Neural cell (in vitro differentiated cells): Measurements from ENCODE around the gene DCUN1D2. TPM values are rescaled to one million over a fixed set of nuclear protein-coding genes. Genes with fewer than 3 reads are reported as not detected.

ENCODE experiments used
- H2AFZ ChIP-seq: fragments of 200-600, 300-800 bp; sonication (generic), shearing (Covaris generic); 2 replicates; pipeline ENCODE4 v1.6.0; 2014; ENCODE audit warnings: low read depth, mild to moderate bottlenecking, antibody characterized with exemption, low read length, moderate library complexity
- H3F3A ChIP-seq: fragments of 200-600 bp; shearing (Covaris generic); 2 replicates; pipeline ENCODE4 v1.6.1; 2016; ENCODE audit warnings: mild to moderate bottlenecking, moderate library complexity, mixed read lengths, antibody characterized with exemption, low read length; ENCODE audit not compliant: insufficient read depth, poor library complexity, severe bottlenecking
- H3K27ac ChIP-seq: fragments of 200-600, 300-800 bp; sonication (generic), shearing (Covaris generic); 2 replicates; pipeline ENCODE4 v1.5.1; 2014; ENCODE audit warnings: mild to moderate bottlenecking, low read length, moderate library complexity
- H3K27me3 ChIP-seq: fragments of 300-800, 200-600 bp; sonication (generic), shearing (Covaris generic); 2 replicates; pipeline ENCODE4 v1.6.0; 2014; ENCODE audit warnings: mild to moderate bottlenecking, low read depth, low read length, moderate library complexity; ENCODE audit not compliant: insufficient read depth
- H3K36me3 ChIP-seq: fragments of 300-800, 200-600 bp; sonication (generic), shearing (Covaris generic); 2 replicates; pipeline ENCODE4 v1.5.1; 2014; ENCODE audit warnings: mild to moderate bottlenecking, antibody characterized with exemption, low read length, moderate library complexity; ENCODE audit not compliant: insufficient read depth
- H3K4me2 ChIP-seq: fragments of 300-800, 200-600 bp; sonication (generic), shearing (Covaris generic); 2 replicates; pipeline ENCODE4 v1.6.0; 2014; ENCODE audit warnings: mild to moderate bottlenecking, low read length
- H3K4me3 ChIP-seq: fragments of 300-800, 200-600 bp; sonication (generic), shearing (Covaris generic); 2 replicates; pipeline ENCODE4 v1.5.1; 2014; ENCODE audit warnings: mild to moderate bottlenecking, low read length, moderate library complexity
- H3K79me2 ChIP-seq: fragments of 200-600 bp; shearing (Covaris generic); replicated peaks from 2 replicates; pipeline ENCODE4 v1.6.0; 2014; ENCODE audit warnings: mild to moderate bottlenecking, low read length, moderate library complexity; ENCODE audit not compliant: insufficient read depth
- H3K9ac ChIP-seq: fragments of 300-800, 200-600 bp; sonication (generic), shearing (Covaris generic); 2 replicates; pipeline ENCODE4 v1.6.1; 2016; ENCODE audit warnings: mild to moderate bottlenecking, low read length, mixed read lengths
- H3K9me2 ChIP-seq: fragments of 200-600 bp; shearing (Covaris generic); 2 replicates; pipeline ENCODE4 v1.6.1; 2016; ENCODE audit warnings: mild to moderate bottlenecking, low read length, mixed read lengths; ENCODE audit not compliant: insufficient read depth
- H3K9me3 ChIP-seq: fragments of 200-600, 300-800 bp; sonication (generic), shearing (Covaris generic); 2 replicates; pipeline ENCODE4 v1.6.1; 2016; ENCODE audit warnings: mild to moderate bottlenecking, mixed run types, low read length, moderate library complexity, mixed read lengths
- H4K20me1 ChIP-seq: fragments of 200-600 bp; shearing (Covaris generic); 2 replicates; pipeline ENCODE4 v1.6.1; 2016; ENCODE audit warnings: mild to moderate bottlenecking, mixed run types; ENCODE audit not compliant: insufficient read depth
- EP300 ChIP-seq: fragments of 450-650 bp; conservative IDR thresholded peaks from 2 replicates; pipeline ENCODE4 v1.6.1; 2014; ENCODE audit warnings: antibody characterized with exemption, mild to moderate bottlenecking, moderate library complexity; ENCODE audit not compliant: poor library complexity, severe bottlenecking
- EZH2 ChIP-seq: fragments of 200-600, 300-800 bp; shearing (Covaris generic), sonication (generic); IDR thresholded peaks from 2 replicates; pipeline ENCODE4 v1.6.1; 2014; ENCODE audit warnings: antibody characterized with exemption, low read length, borderline replicate concordance, mild to moderate bottlenecking; ENCODE audit not compliant: insufficient read depth, poor library complexity, severe bottlenecking
- MXI1 ChIP-seq: fragments of 450-650 bp; conservative IDR thresholded peaks from 2 replicates; pipeline ENCODE4 v1.6.1; 2014; ENCODE audit warnings: antibody characterized with exemption, mild to moderate bottlenecking; ENCODE audit not compliant: poor library complexity, severe bottlenecking
- POLR2AphosphoS5 ChIP-seq: IDR thresholded peaks from 2 replicates; pipeline ENCODE4 v1.6.1; 2012
- RAD21 ChIP-seq: fragments of 450-650 bp; conservative IDR thresholded peaks from 2 replicates; pipeline ENCODE4 v1.6.1; 2014; ENCODE audit warnings: antibody characterized with exemption, mild to moderate bottlenecking, moderate library complexity
- SMC3 ChIP-seq: fragments of 450-650 bp; conservative IDR thresholded peaks from 2 replicates; pipeline ENCODE4 v1.6.1; 2014; ENCODE audit warnings: antibody characterized with exemption, mild to moderate bottlenecking, moderate library complexity; ENCODE audit not compliant: poor library complexity
- TAF1 ChIP-seq: IDR thresholded peaks from 2 replicates; pipeline ENCODE4 v1.6.1; 2012; ENCODE audit warnings: low read depth
- polyA plus RNA-seq: library from polyadenylated mRNA; depleted of rRNA; stranded (reverse); fragments of >200 nt; gene quantifications from 2 replicates; pipeline ENCODE4 v1.2.3, GENCODE V29; 2014
- TF ChIP-seq, protein P1 (sequence below): IDR thresholded peaks from 2 replicates; pipeline ENCODE4 v1.6.1; 2012; ENCODE audit warnings: borderline replicate concordance
- TF ChIP-seq, protein P2 (sequence below): fragments of 450-650 bp; IDR thresholded peaks from 2 replicates; pipeline ENCODE4 v1.5.1; 2014; ENCODE audit warnings: antibody characterized with exemption, mild to moderate bottlenecking, moderate library complexity; ENCODE audit not compliant: poor library complexity, severe bottlenecking

The DCUN1D2 gene
- polyA plus RNA-seq, 1 donor from 2014 or later = 55.9 TPM

DNA sequence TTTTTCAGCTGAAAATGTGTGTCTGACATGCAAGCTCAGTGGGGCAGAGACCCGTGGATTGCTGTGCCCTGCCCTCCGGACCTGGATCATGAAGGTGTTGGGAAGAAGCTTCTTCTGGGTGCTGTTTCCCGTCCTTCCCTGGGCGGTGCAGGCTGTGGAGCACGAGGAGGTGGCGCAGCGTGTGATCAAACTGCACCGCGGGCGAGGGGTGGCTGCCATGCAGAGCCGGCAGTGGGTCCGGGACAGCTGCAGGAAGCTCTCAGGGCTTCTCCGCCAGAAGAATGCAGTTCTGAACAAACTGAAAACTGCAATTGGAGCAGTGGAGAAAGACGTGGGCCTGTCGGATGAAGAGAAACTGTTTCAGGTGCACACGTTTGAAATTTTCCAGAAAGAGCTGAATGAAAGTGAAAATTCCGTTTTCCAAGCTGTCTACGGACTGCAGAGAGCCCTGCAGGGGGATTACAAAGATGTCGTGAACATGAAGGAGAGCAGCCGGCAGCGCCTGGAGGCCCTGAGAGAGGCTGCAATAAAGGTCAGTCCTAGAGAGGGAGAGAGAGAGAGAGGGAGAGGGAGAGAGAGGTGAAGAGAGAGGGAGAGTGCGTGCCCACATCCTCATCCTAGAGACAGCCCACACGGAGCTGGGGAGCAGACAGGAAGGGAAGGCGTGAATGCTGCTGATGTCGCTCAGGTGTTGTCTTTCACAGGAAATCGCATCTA lies 5.1 kb upstream of the DCUN1D2 start:
- Histone ChIP-seq H3K36me3 (peaks cover 8% of the 10 kb centered on the region), H3K4me3 (no peak overlapping the region), H3K9me2 (no peaks in the 10 kb centered on the region), H3K79me2 (peaks cover 33% of the 10 kb centered on the region), H3K27ac (no peak overlapping the region), H2AFZ (no peak overlapping the region), H3K9ac (no peak overlapping the region), H3F3A (no peaks in the 10 kb centered on the region), H3K4me2 (no peak overlapping the region), H3K27me3 (no peaks in the 10 kb centered on the region), H4K20me1 (no peaks in the 10 kb centered on the region), H3K9me3 (no peaks in the 10 kb centered on the region)
- TF ChIP-seq, protein P1, sequence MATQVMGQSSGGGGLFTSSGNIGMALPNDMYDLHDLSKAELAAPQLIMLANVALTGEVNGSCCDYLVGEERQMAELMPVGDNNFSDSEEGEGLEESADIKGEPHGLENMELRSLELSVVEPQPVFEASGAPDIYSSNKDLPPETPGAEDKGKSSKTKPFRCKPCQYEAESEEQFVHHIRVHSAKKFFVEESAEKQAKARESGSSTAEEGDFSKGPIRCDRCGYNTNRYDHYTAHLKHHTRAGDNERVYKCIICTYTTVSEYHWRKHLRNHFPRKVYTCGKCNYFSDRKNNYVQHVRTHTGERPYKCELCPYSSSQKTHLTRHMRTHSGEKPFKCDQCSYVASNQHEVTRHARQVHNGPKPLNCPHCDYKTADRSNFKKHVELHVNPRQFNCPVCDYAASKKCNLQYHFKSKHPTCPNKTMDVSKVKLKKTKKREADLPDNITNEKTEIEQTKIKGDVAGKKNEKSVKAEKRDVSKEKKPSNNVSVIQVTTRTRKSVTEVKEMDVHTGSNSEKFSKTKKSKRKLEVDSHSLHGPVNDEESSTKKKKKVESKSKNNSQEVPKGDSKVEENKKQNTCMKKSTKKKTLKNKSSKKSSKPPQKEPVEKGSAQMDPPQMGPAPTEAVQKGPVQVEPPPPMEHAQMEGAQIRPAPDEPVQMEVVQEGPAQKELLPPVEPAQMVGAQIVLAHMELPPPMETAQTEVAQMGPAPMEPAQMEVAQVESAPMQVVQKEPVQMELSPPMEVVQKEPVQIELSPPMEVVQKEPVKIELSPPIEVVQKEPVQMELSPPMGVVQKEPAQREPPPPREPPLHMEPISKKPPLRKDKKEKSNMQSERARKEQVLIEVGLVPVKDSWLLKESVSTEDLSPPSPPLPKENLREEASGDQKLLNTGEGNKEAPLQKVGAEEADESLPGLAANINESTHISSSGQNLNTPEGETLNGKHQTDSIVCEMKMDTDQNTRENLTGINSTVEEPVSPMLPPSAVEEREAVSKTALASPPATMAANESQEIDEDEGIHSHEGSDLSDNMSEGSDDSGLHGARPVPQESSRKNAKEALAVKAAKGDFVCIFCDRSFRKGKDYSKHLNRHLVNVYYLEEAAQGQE = no peak
- TF ChIP-seq EZH2 = no peak
- no peak for TF ChIP-seq EP300
- no peak for TF ChIP-seq POLR2AphosphoS5
- TF ChIP-seq RAD21 = no peak
- no peak for TF ChIP-seq SMC3
- TF ChIP-seq, protein P2, sequence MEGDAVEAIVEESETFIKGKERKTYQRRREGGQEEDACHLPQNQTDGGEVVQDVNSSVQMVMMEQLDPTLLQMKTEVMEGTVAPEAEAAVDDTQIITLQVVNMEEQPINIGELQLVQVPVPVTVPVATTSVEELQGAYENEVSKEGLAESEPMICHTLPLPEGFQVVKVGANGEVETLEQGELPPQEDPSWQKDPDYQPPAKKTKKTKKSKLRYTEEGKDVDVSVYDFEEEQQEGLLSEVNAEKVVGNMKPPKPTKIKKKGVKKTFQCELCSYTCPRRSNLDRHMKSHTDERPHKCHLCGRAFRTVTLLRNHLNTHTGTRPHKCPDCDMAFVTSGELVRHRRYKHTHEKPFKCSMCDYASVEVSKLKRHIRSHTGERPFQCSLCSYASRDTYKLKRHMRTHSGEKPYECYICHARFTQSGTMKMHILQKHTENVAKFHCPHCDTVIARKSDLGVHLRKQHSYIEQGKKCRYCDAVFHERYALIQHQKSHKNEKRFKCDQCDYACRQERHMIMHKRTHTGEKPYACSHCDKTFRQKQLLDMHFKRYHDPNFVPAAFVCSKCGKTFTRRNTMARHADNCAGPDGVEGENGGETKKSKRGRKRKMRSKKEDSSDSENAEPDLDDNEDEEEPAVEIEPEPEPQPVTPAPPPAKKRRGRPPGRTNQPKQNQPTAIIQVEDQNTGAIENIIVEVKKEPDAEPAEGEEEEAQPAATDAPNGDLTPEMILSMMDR = no peak
- TF ChIP-seq TAF1 = no peak
- no peak for TF ChIP-seq MXI1

DNA sequence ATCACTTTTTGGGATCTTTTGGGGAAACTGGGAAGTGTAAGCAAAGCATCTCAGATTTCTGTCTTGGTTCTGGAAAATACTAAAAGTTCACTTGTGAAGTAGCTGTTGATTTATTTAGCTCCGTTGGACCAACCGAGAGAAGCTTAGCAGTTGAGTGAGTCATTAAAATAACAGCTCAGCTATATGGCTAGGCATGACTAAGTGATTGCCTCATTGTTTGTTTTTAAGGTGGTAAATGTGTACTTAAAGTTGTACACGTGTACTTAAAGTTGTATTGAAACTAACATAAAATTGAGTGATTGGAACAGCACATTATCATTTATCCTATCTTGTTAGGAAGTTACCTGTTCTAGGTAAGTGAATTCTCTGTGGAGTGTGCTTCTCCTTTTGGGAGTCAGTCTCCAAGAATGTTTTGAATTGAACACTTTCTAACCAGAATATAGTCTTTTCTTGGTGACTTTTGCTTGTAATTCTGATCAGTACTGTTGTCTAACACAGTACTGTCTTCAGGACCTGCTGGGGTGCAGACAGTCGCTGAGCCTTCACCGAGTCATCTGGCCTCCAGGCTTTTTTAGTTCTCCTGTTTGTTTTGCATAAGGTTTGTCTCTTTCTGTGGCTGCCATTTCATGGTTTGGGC lies 2.9 kb upstream of the DCUN1D2 start:
- Histone ChIP-seq H2AFZ (no peak overlapping the region), H3K9me3 (no peaks in the 10 kb centered on the region), H3F3A (peaks cover under 1% of the 10 kb centered on the region), H3K4me2 (no peak overlapping the region), H4K20me1 (no peaks in the 10 kb centered on the region), H3K79me2 (peaks cover 39% of the 10 kb centered on the region), H3K9ac (no peak overlapping the region), H3K27me3 (no peaks in the 10 kb centered on the region), H3K27ac (no peak overlapping the region), H3K9me2 (no peaks in the 10 kb centered on the region), H3K36me3 (no peaks in the 10 kb centered on the region), H3K4me3 (no peak overlapping the region)
- TF ChIP-seq POLR2AphosphoS5 = no peak
- TF ChIP-seq, protein P2 = no peak
- no peak for TF ChIP-seq EP300
- no peak for TF ChIP-seq SMC3
- TF ChIP-seq RAD21 = no peak
- TF ChIP-seq, protein P1 = no peak
- no peak for TF ChIP-seq TAF1
- TF ChIP-seq EZH2 = no peak
- TF ChIP-seq MXI1 = no peak
